Measurements from ENCODE around the gene UNCX. TPM values are rescaled to one million over a fixed set of nuclear protein-coding genes. Genes with fewer than 3 reads are reported as not detected.
"Not testable (repeated sequence)": the region's sequence is repeated elsewhere in the genome, so short reads cannot be mapped to it uniquely, and the experiment has no call there.

Gene UNCX
- polyA plus RNA-seq, 6 donors from 2014 or later: not detected

GRCh38 chr7:1275451-1276381, 43.0 kb downstream of the UNCX start:
- no peaks in the 10 kb centered on the region for H3K36me3 Mint-ChIP-seq
- peaks cover 0 to 4% (median 0%) of the 10 kb centered on the region in 3 donors for H3K27me3 Mint-ChIP-seq
- H3K9me3 Mint-ChIP-seq: peaks cover 3 to 16% (median 6%) of the 10 kb centered on the region in 7 donors
- DNase-seq (no peak), ATAC-seq (ENCODE audit: low read depth in 2 of 2) (no peak)
- H3K4me3 Mint-ChIP-seq: no peak overlapping the region
- H3K27ac Mint-ChIP-seq: no peak overlapping the region
- no peaks in the 10 kb centered on the region for H3K4me1 Mint-ChIP-seq

GRCh38 chr7:1276626-1277175, 44.0 kb downstream of the UNCX start:
- DNase-seq (no peak), ATAC-seq (ENCODE audit: low read depth in 2 of 2) (no peak)
- Mint-ChIP-seq H3K9me3 (peaks cover 3 to 16% (median 6%) of the 10 kb centered on the region in 7 donors), H3K36me3 (no peaks in the 10 kb centered on the region), H3K27ac (peak overlapping the region in 1 of 6 donors; percentile 44), H3K4me1 (no peaks in the 10 kb centered on the region), H3K27me3 (peaks cover 0 to 4% (median 0%) of the 10 kb centered on the region in 3 donors), H3K4me3 (no peak overlapping the region)

GRCh38 chr7:1278543-1278942, 45.9 kb downstream of the UNCX start:
- H3K36me3 Mint-ChIP-seq: no peaks in the 10 kb centered on the region
- H3K27me3 Mint-ChIP-seq: peaks cover 0 to 4% (median 0%) of the 10 kb centered on the region in 3 donors
- H3K4me1 Mint-ChIP-seq: no peaks in the 10 kb centered on the region
- peaks cover 3 to 16% (median 6%) of the 10 kb centered on the region in 7 donors for H3K9me3 Mint-ChIP-seq
- DNase-seq (no peak), ATAC-seq (ENCODE audit: low read depth in 2 of 2) (no peak)
- H3K27ac Mint-ChIP-seq: peak overlapping the region in 1 of 6 donors; percentile 63
- no peak overlapping the region for H3K4me3 Mint-ChIP-seq

GRCh38 chr7:1279041-1279440, 46.4 kb downstream of the UNCX start:
- H3K4me1 Mint-ChIP-seq: no peaks in the 10 kb centered on the region
- H3K9me3 Mint-ChIP-seq: peaks cover 3 to 16% (median 6%) of the 10 kb centered on the region in 7 donors
- ATAC-seq (ENCODE audit: low read depth in 2 of 2) (no peak), DNase-seq (no peak)
- no peak overlapping the region for H3K4me3 Mint-ChIP-seq
- H3K27me3 Mint-ChIP-seq: peaks cover 0 to 4% (median 0%) of the 10 kb centered on the region in 3 donors
- H3K36me3 Mint-ChIP-seq: no peaks in the 10 kb centered on the region
- H3K27ac Mint-ChIP-seq: no peak overlapping the region

GRCh38 chr7:1279895-1280294, 47.2 kb downstream of the UNCX start:
- peaks cover 3 to 16% (median 6%) of the 10 kb centered on the region in 7 donors for H3K9me3 Mint-ChIP-seq
- not testable (repeated sequence) for DNase-seq; H3K4me3 Mint-ChIP-seq; H3K4me1 Mint-ChIP-seq; H3K36me3 Mint-ChIP-seq; H3K27ac Mint-ChIP-seq; ATAC-seq (ENCODE audit: low read depth in 2 of 2); H3K27me3 Mint-ChIP-seq

- Mint-ChIP-seq H3K27me3 (peaks cover 0 to 4% (median 0%) of the 10 kb centered on the region in 3 donors), H3K9me3 (peaks cover 3 to 16% (median 6%) of the 10 kb centered on the region in 7 donors)
- DNase-seq: no peak
Measured at GRCh38 chr7:1281068-1281467, 48.4 kb downstream of the UNCX start.

DNA sequence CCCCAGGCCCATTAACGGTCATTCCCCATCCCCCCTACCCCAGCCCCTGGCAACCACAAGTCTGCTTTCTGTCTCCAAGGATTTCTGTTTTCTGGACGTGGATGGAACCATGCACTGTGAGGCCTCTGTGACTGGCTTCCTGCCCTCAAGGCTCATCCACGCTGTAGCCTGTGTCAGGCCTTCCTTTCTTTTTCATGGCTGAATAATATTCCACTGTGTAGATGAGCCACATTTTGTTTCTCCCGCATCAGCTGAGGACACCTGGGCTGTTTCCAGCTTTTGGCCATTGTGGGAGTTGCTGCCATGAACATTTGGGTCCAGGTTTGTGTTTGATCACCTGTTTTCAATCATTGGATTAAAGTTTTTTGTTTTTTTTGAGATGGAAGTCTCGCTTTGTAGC, 50.0 kb downstream of the UNCX start:
- peaks cover 0 to 12% (median 6%) of the 10 kb centered on the region in 7 donors for H3K9me3 Mint-ChIP-seq
- DNase-seq (no peak), ATAC-seq (ENCODE audit: low read depth in 2 of 2) (no peak)
- peaks cover 0 to 10% (median 4%) of the 10 kb centered on the region in 3 donors for H3K27me3 Mint-ChIP-seq
- H3K4me1 Mint-ChIP-seq: no peaks in the 10 kb centered on the region
- no peak overlapping the region for H3K4me3 Mint-ChIP-seq
- no peak overlapping the region for H3K27ac Mint-ChIP-seq
- no peaks in the 10 kb centered on the region for H3K36me3 Mint-ChIP-seq

More at GRCh38 chr7:1281068-1281467, 48.4 kb downstream of the UNCX start:
- no peak for ATAC-seq (ENCODE audit: low read depth in 2 of 2)
- H3K36me3 Mint-ChIP-seq: no peaks in the 10 kb centered on the region
- H3K27ac Mint-ChIP-seq: no peak overlapping the region
- no peaks in the 10 kb centered on the region for H3K4me1 Mint-ChIP-seq
- no peak overlapping the region for H3K4me3 Mint-ChIP-seq

- H3K27ac Mint-ChIP-seq: no peak overlapping the region
Measured at GRCh38 chr7:1283337-1283736, 50.7 kb downstream of the UNCX start.

DNA sequence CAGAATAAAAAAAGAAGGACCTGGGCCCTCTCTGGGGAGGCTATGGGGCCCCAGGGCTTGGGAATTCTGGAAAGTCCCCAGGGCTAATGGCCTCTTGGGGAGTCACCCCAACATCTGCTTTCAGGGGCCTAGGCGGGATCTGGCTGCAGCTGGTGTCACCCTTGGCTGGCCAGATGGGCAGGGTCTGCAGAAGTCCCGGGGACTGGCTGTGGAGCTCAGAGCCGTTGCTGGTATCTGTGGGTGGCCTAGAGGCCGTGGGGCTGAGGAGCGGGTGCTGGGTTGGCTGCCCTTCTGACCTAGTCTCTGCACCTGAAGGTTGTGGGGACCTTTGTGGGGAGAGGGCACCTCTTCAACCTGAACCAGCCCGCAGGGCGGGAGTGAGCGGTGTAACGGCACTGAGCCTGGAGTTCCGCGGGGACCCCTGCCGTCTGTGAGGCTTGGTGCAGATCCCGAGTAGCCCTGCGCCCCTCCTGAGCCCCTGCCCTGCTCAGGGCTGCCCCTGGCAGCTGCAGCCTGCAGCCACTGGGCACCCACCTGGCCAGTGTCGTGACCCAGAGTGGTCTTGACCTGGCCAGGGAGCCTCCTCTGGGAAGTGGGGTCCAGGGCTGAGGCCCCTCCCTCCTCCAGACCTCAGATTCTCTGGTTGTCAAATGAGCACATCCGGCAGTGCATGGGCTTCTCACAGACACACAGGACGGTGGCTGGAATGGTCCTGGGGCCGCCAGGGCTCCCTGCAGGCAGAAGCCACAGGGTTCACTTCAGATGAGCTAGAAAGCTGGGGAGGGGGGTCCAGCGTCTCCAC, 51.5 kb downstream of the UNCX start:
- no peak for DNase-seq
- H3K4me1 Mint-ChIP-seq: no peaks in the 10 kb centered on the region
- H3K27ac Mint-ChIP-seq: peak overlapping the region in 1 of 6 donors; percentile 44
- no peaks in the 10 kb centered on the region for H3K36me3 Mint-ChIP-seq
- peaks cover 0 to 6% (median 0%) of the 10 kb centered on the region in 7 donors for H3K9me3 Mint-ChIP-seq
- no peak for ATAC-seq (ENCODE audit: low read depth in 2 of 2)
- no peak overlapping the region for H3K4me3 Mint-ChIP-seq
- peaks cover 0 to 23% (median 0%) of the 10 kb centered on the region in 3 donors for H3K27me3 Mint-ChIP-seq

More at GRCh38 chr7:1283337-1283736, 50.7 kb downstream of the UNCX start:
- no peaks in the 10 kb centered on the region for H3K36me3 Mint-ChIP-seq
- H3K4me3 Mint-ChIP-seq: no peak overlapping the region
- DNase-seq: no peak
- ATAC-seq (ENCODE audit: low read depth in 2 of 2): no peak
- H3K27me3 Mint-ChIP-seq: peaks cover 0 to 17% (median 4%) of the 10 kb centered on the region in 3 donors
- peaks cover 0 to 9% (median 6%) of the 10 kb centered on the region in 7 donors for H3K9me3 Mint-ChIP-seq
- H3K4me1 Mint-ChIP-seq: no peaks in the 10 kb centered on the region

- H3K36me3 Mint-ChIP-seq: no peaks in the 10 kb centered on the region
- peak overlapping the region in 1 of 8 donors; percentile 63 for H3K4me3 Mint-ChIP-seq
- peaks cover 0 to 5% (median 0%) of the 10 kb centered on the region in 7 donors for H3K9me3 Mint-ChIP-seq
- DNase-seq (no peak), ATAC-seq (ENCODE audit: low read depth in 2 of 2) (no peak)
- peaks cover 0 to 29% (median 4%) of the 10 kb centered on the region in 3 donors for H3K27me3 Mint-ChIP-seq
- peak overlapping the region in 1 of 6 donors; percentile 44 for H3K27ac Mint-ChIP-seq
- peaks cover 0 to 2% (median 0%) of the 10 kb centered on the region in 3 donors for H3K4me1 Mint-ChIP-seq
Measured at GRCh38 chr7:1284743-1285458, 52.2 kb downstream of the UNCX start.

- Mint-ChIP-seq H3K4me3 (no peak overlapping the region), H3K27me3 (peaks cover 0 to 36% (median 8%) of the 10 kb centered on the region in 3 donors), H3K27ac (no peak overlapping the region), H3K9me3 (no peaks in the 10 kb centered on the region), H3K4me1 (peaks cover 0 to 10% (median 3%) of the 10 kb centered on the region in 3 donors), H3K36me3 (no peaks in the 10 kb centered on the region)
- DNase-seq (no peak), ATAC-seq (ENCODE audit: low read depth in 2 of 2) (no peak)
Measured at GRCh38 chr7:1285556-1286301, 53.1 kb downstream of the UNCX start.

Measured in naive B cell (primary cell).